Adrenal gland (tissue), 12 donors: ENCODE data around the gene ZCCHC10. TPM values are rescaled to one million over a fixed set of nuclear protein-coding genes. Genes with fewer than 3 reads are reported as not detected.
"Not testable (repeated sequence)": the region's sequence is repeated elsewhere in the genome, so short reads cannot be mapped to it uniquely, and the experiment has no call there.

Experiments used
- DNase-seq, 7 donors: peaks; one replicate each; pipeline ENCODE4 v3.0.0-alpha.2; 2019 to 2020
- H3K27ac ChIP-seq, 5 donors: fragments of 200-600 bp; sonication (generic) in 4 of 5; 1 replicate in 3 of 5; 2 replicates in 2 of 5; pipeline versions ENCODE4 v1.5.1 to v1.8.0; 2016 to 2020; ENCODE audit warnings: mild to moderate bottlenecking in 1 of 5
- H3K27me3 ChIP-seq: fragments of 200-600 bp; 2 replicates; pipeline ENCODE4 v1.8.0; 2021
- H3K36me3 ChIP-seq, 2 donors: fragments of 200-600 bp; replicated peaks in 1 of 2; 1 replicate in 1 of 2; 2 replicates in 1 of 2; pipeline versions ENCODE4 v1.5.1 to v1.8.0; 2018 to 2022
- H3K4me1 ChIP-seq, 2 donors: fragments of 200-600 bp; replicated peaks in 1 of 2; 1 replicate in 1 of 2; 2 replicates in 1 of 2; pipeline versions ENCODE4 v1.5.1 to v1.8.0; 2018 to 2021
- H3K4me3 ChIP-seq, 4 donors: fragments of 200-600 bp; sonication (generic) in 3 of 4; one replicate each; pipeline ENCODE4 v1.5.1; 2016 to 2018
- H3K9me3 ChIP-seq, 3 donors: fragments of 200-600 bp; sonication (generic) in 1 of 3; replicated peaks in 1 of 3; 1 replicate in 2 of 3; 2 replicates in 1 of 3; pipeline versions ENCODE4 v1.5.1 to v1.8.0; 2016 to 2021
- CTCF ChIP-seq, 6 experiments: fragments of 450-650 bp in 4 of 6; fragments of 200-600 bp in 2 of 6; sonication (generic) in 1 of 6; IDR thresholded peaks; 1 replicate in 5 of 6; 2 replicates in 1 of 6; pipeline versions ENCODE4 v1.5.1 to v1.8.0; 2016 to 2021; ENCODE audit warnings: antibody characterized with exemption in 6 of 6, mild to moderate bottlenecking in 2 of 6, moderate library complexity in 1 of 6
- POLR2A ChIP-seq, 2 donors: fragments of 450-650 bp; IDR thresholded peaks; one replicate each; pipeline ENCODE4 v1.6.1; 2017; ENCODE audit warnings: antibody characterized with exemption in 2 of 2, mild to moderate bottlenecking in 2 of 2, moderate library complexity in 1 of 2
- WGBS, 4 donors: extraction: QIAGEN DNeasy Blood & Tissue Kit in 2 of 4; methylation state at CpG; one replicate each; pipeline versions ENCODE4 v1.1.5 to v1.1.7; 2013 to 2017; 5-methylcytosine and 5-hydroxymethylcytosine counted together
- intact Hi-C, 2 donors: fragments of 100-400 bp; cut with DNase I; formaldehyde crosslinking; loops; one replicate each; pipeline versions ENCODE4 v1.14.1 to v1.15.0; 2022 to 2023
- polyA plus RNA-seq, 3 donors: library from polyadenylated mRNA; stranded (reverse); fragments of 200-250 nt in 2 of 3; fragments of 350-450 nt in 1 of 3; fragmentation: Illumina TruSeq in 1 of 3; extraction: RNeasy Lipid Tissue Mini Kit (QIAGEN cat#74804) in 1 of 3; gene quantifications; one replicate each; pipeline ENCODE4 v1.2.3, GENCODE V29; 2013 to 2014
- total RNA-seq, 9 donors: library from RNA; depleted of rRNA in 4 of 9; stranded (reverse); fragments of >200 nt in 4 of 9; fragments of 120-200 nt in 1 of 9; fragmentation: NEBNext Ultra II Directional in 1 of 9; extraction: Animal tissue kit (Norgen Biotek cat#: 25700) in 1 of 9; gene quantifications; one replicate each; pipeline versions ENCODE4 v1.1.0 to v1.2.4, GENCODE V29; 2013 to 2023
- donor health status: healthy with polysubstance abuse.
- donor health status: Bipolar disorder and iron deficiency.
- donor health status: DM: yes; HTN: yes; CAD: no.
- donor health status: DM: no; HTN: no; CAD: no.
- donor health status: DM: no; HTN: no; CAD: no.
- donor health status: DM: yes; HTN: yes; CAD: no.

ZCCHC10 gene
- total and polyA plus RNA-seq, 12 donors, result 8.3 to 39.3 (median 18.2) TPM

GRCh38 chr5:133041910-133042309 is 15.6 kb upstream of the ZCCHC10 start:
- no peak for DNase-seq
- H3K27ac ChIP-seq, result no peak overlapping the region
- no peak overlapping the region for H3K4me3 ChIP-seq
- peaks cover 0 to 6% of the 10 kb centered on the region in 2 donors for H3K4me1 ChIP-seq
- WGBS, 4 donors, result 61 to 100% (median 80%) methylated on average over 1 of the region's 1 CpG
- no peaks in the 10 kb centered on the region for H3K27me3 ChIP-seq
- TF ChIP-seq CTCF (IDR thresholded peaks at IDR 0.05) (no peak), POLR2A (IDR thresholded peaks at IDR 0.05) (no peak)
- intact Hi-C loops, result no loop called here
- H3K36me3 ChIP-seq, result no peaks in the 10 kb centered on the region
- H3K9me3 ChIP-seq, result no peaks in the 10 kb centered on the region

GRCh38 chr5:133041157-133041784 is 14.9 kb upstream of the ZCCHC10 start:
- Histone ChIP-seq H3K9me3 (no peaks in the 10 kb centered on the region), H3K4me3 (no peak overlapping the region), H3K27ac (no peak overlapping the region), H3K27me3 (no peaks in the 10 kb centered on the region), H3K36me3 (no peaks in the 10 kb centered on the region), H3K4me1 (peaks cover 0 to 6% of the 10 kb centered on the region in 2 donors)
- TF ChIP-seq CTCF (IDR thresholded peaks at IDR 0.05) (no peak), POLR2A (IDR thresholded peaks at IDR 0.05) (no peak)
- WGBS, 4 donors, result 89 to 92% (median 91%) methylated on average over 3 of the region's 3 CpGs
- no peak for DNase-seq
- intact Hi-C loops, result no loop called here

GRCh38 chr5:133036677-133037076 is 10.3 kb upstream of the ZCCHC10 start:
- WGBS, 4 donors, result 73 to 89% (median 83%) methylated on average over 6 of the region's 6 CpGs
- H3K27ac ChIP-seq, H3K4me3 ChIP-seq, DNase-seq, H3K4me1 ChIP-seq, H3K9me3 ChIP-seq, H3K27me3 ChIP-seq, H3K36me3 ChIP-seq, intact Hi-C loops: not testable (repeated sequence)

GRCh38 chr5:133035224-133035623 is 8.9 kb upstream of the ZCCHC10 start:
- TF ChIP-seq CTCF (IDR thresholded peaks at IDR 0.05) (no peak), POLR2A (IDR thresholded peaks at IDR 0.05) (no peak)
- H3K4me1 ChIP-seq, result no peaks in the 10 kb centered on the region
- 41 to 93% (median 79%) methylated on average over 2 of the region's 2 CpGs for WGBS, 4 donors
- no peak overlapping the region for H3K4me3 ChIP-seq
- H3K9me3 ChIP-seq, result no peaks in the 10 kb centered on the region
- no peaks in the 10 kb centered on the region for H3K27me3 ChIP-seq
- DNase-seq, result no peak
- intact Hi-C loops, result no loop called here
- H3K27ac ChIP-seq, result no peak overlapping the region
- H3K36me3 ChIP-seq, result no peaks in the 10 kb centered on the region

GRCh38 chr5:133034064-133034463 is 7.7 kb upstream of the ZCCHC10 start:
- no peak for TF ChIP-seq POLR2A (IDR thresholded peaks at IDR 0.05)
- no peak for TF ChIP-seq CTCF (IDR thresholded peaks at IDR 0.05)
- H3K4me1 ChIP-seq, result no peaks in the 10 kb centered on the region
- no peak overlapping the region for H3K4me3 ChIP-seq
- H3K27me3 ChIP-seq, result no peaks in the 10 kb centered on the region
- intact Hi-C loops, result no loop called here
- no peak overlapping the region for H3K27ac ChIP-seq
- WGBS, 4 donors, result 78 to 91% (median 82%) methylated on average over 11 of the region's 11 CpGs
- no peak for DNase-seq
- H3K9me3 ChIP-seq, result no peaks in the 10 kb centered on the region
- H3K36me3 ChIP-seq, result no peaks in the 10 kb centered on the region
